PC-3 (cell line): ENCODE measurements around the gene SPINK1.

Experiments used
- EZH2 ChIP-seq: fragments of 300-600 bp; sonication (generic); IDR thresholded peaks from one replicate; pipeline ENCODE4 v1.6.1; 2017; ENCODE audit warnings: antibody characterized with exemption, mild to moderate bottlenecking, low read length; ENCODE audit not compliant: unreplicated experiment
- EZH2phosphoT487 ChIP-seq: fragments of 300-600 bp; sonication (generic); IDR thresholded peaks from 2 replicates; pipeline ENCODE4 v1.6.1; 2018; ENCODE audit warnings: mild to moderate bottlenecking, antibody characterized with exemption, low read length, borderline replicate concordance
- TF ChIP-seq, protein P1 (sequence below): fragments of 300-600 bp; sonication (generic); conservative IDR thresholded peaks from 2 replicates; pipeline ENCODE4 v1.5.1; 2017; ENCODE audit warnings: antibody characterized with exemption, low read depth, mild to moderate bottlenecking, low read length

- TF ChIP-seq, protein P1, sequence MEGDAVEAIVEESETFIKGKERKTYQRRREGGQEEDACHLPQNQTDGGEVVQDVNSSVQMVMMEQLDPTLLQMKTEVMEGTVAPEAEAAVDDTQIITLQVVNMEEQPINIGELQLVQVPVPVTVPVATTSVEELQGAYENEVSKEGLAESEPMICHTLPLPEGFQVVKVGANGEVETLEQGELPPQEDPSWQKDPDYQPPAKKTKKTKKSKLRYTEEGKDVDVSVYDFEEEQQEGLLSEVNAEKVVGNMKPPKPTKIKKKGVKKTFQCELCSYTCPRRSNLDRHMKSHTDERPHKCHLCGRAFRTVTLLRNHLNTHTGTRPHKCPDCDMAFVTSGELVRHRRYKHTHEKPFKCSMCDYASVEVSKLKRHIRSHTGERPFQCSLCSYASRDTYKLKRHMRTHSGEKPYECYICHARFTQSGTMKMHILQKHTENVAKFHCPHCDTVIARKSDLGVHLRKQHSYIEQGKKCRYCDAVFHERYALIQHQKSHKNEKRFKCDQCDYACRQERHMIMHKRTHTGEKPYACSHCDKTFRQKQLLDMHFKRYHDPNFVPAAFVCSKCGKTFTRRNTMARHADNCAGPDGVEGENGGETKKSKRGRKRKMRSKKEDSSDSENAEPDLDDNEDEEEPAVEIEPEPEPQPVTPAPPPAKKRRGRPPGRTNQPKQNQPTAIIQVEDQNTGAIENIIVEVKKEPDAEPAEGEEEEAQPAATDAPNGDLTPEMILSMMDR = no peak
- no peak for TF ChIP-seq EZH2
- no peak for TF ChIP-seq EZH2phosphoT487
These were observed 49.1 kb downstream of the SPINK1 start, which contains the start of gene JAKMIP2 for GRCh38 chr5:147782110-147783028.
